DOHH2 (cell line): ENCODE measurements around the gene TLE3.

ENCODE experiments used
- H3F3A ChIP-seq: fragments of 200-600 bp; sonication (generic), shearing (Covaris generic); 2 replicates; pipeline ENCODE4 v1.6.0; 2016; ENCODE audit warnings: antibody characterized with exemption, mild to moderate bottlenecking; ENCODE audit not compliant: control insufficient read depth, insufficient read depth
- H3K27ac ChIP-seq: fragments of 200-600 bp; sonication (generic); 2 replicates; pipeline ENCODE4 v1.5.1; 2014; ENCODE audit warnings: low read depth, mild to moderate bottlenecking, low read length, moderate library complexity
- H3K27me3 ChIP-seq: fragments of 200-600 bp; sonication (generic); 2 replicates; pipeline ENCODE4 v1.6.1; 2014; ENCODE audit warnings: mild to moderate bottlenecking, low read length, mixed read lengths; ENCODE audit not compliant: control insufficient read depth
- H3K36me3 ChIP-seq: fragments of 200-600 bp; sonication (generic); 2 replicates; pipeline ENCODE4 v1.6.1; 2014; ENCODE audit warnings: mild to moderate bottlenecking, low read length, moderate library complexity, mixed read lengths; ENCODE audit not compliant: control insufficient read depth
- H3K4me1 ChIP-seq: fragments of 200-600 bp; sonication (generic); 2 replicates; pipeline ENCODE4 v1.6.1; 2014; ENCODE audit warnings: mild to moderate bottlenecking, low read length, mixed read lengths; ENCODE audit not compliant: control insufficient read depth
- H3K4me2 ChIP-seq: fragments of 200-600 bp; sonication (generic); 2 replicates; pipeline ENCODE4 v1.6.0; 2014; ENCODE audit warnings: mild to moderate bottlenecking, low read length, moderate library complexity
- H3K4me3 ChIP-seq: fragments of 200-600 bp; sonication (generic); 2 replicates; pipeline ENCODE4 v1.5.1; 2014; ENCODE audit warnings: mild to moderate bottlenecking, low read length, mixed read lengths
- H3K79me2 ChIP-seq: fragments of 200-600 bp; sonication (generic); 2 replicates; pipeline ENCODE4 v1.6.1; 2014; ENCODE audit warnings: mild to moderate bottlenecking, low read length, mixed read lengths; ENCODE audit not compliant: control insufficient read depth
- H3K9me2 ChIP-seq: fragments of 200-600 bp; sonication (generic); replicated peaks from 2 replicates; pipeline ENCODE4 v1.6.1; 2014; ENCODE audit warnings: mild to moderate bottlenecking, low read length, mixed read lengths; ENCODE audit not compliant: control insufficient read depth
- H3K9me3 ChIP-seq: fragments of 200-600 bp; sonication (generic); 2 replicates; pipeline ENCODE4 v1.6.1; 2014; ENCODE audit warnings: antibody characterized with exemption, low read length, mixed read lengths; ENCODE audit not compliant: control insufficient read depth, insufficient read depth
- H4K20me1 ChIP-seq: fragments of 200-600 bp; sonication (generic); 2 replicates; pipeline ENCODE4 v1.6.0; 2014; ENCODE audit warnings: low read depth, mild to moderate bottlenecking, antibody characterized with exemption, low read length, moderate library complexity; ENCODE audit not compliant: control insufficient read depth, insufficient read depth
- CTCF ChIP-seq: fragments of 200-600 bp; sonication (generic); IDR thresholded peaks from one replicate; pipeline ENCODE4 v1.5.1; 2014; ENCODE audit warnings: antibody characterized with exemption, mild to moderate bottlenecking, low read depth, low read length; ENCODE audit not compliant: poor library complexity, severe bottlenecking
- EZH2phosphoT487 ChIP-seq: fragments of 200-600 bp; sonication (generic); IDR thresholded peaks from 2 replicates; pipeline ENCODE4 v1.6.1; 2017; ENCODE audit warnings: borderline replicate concordance, mild to moderate bottlenecking, antibody characterized with exemption, low read length, moderate library complexity, mixed read lengths

The TLE3 gene

GRCh38 chr15:70119911-70120508, 22.3 kb upstream of the TLE3 start:
- Histone ChIP-seq H3K36me3 (no peaks in the 10 kb centered on the region), H3K27me3 (peaks cover 36% of the 10 kb centered on the region), H3K4me3 (no peak overlapping the region), H3K27ac (no peak overlapping the region), H3K4me1 (no peaks in the 10 kb centered on the region), H3K79me2 (no peaks in the 10 kb centered on the region), H3K4me2 (no peak overlapping the region), H3F3A (no peaks in the 10 kb centered on the region), H3K9me3 (no peaks in the 10 kb centered on the region), H4K20me1 (no peaks in the 10 kb centered on the region), H3K9me2 (no peaks in the 10 kb centered on the region)
- TF ChIP-seq EZH2phosphoT487 (no peak), CTCF (no peak)

- Histone ChIP-seq H3K4me3 (no peak overlapping the region), H3K9me3 (no peaks in the 10 kb centered on the region), H4K20me1 (no peaks in the 10 kb centered on the region), H3F3A (no peaks in the 10 kb centered on the region), H3K9me2 (no peaks in the 10 kb centered on the region), H3K4me1 (no peaks in the 10 kb centered on the region), H3K79me2 (no peaks in the 10 kb centered on the region), H3K27ac (no peak overlapping the region), H3K27me3 (peaks cover 35% of the 10 kb centered on the region), H3K4me2 (no peak overlapping the region), H3K36me3 (no peaks in the 10 kb centered on the region)
- no peak for TF ChIP-seq CTCF
- no peak for TF ChIP-seq EZH2phosphoT487
Measured at GRCh38 chr15:70118599-70118998, 20.9 kb upstream of the TLE3 start.

GRCh38 chr15:70116317-70116716, 18.6 kb upstream of the TLE3 start:
- Histone ChIP-seq H3K36me3 (no peaks in the 10 kb centered on the region), H3K4me1 (peaks cover 12% of the 10 kb centered on the region; the same call in 1 of the 2 replicates), H3K27me3 (peaks cover 21% of the 10 kb centered on the region), H3K9me2 (no peaks in the 10 kb centered on the region), H3K4me2 (no peak overlapping the region), H3K79me2 (no peaks in the 10 kb centered on the region), H3K4me3 (no peak overlapping the region), H3K9me3 (no peaks in the 10 kb centered on the region), H3F3A (no peaks in the 10 kb centered on the region), H3K27ac (no peak overlapping the region), H4K20me1 (no peaks in the 10 kb centered on the region)
- TF ChIP-seq EZH2phosphoT487 (no peak), CTCF (no peak)

GRCh38 chr15:70114221-70114620, 16.5 kb upstream of the TLE3 start:
- Histone ChIP-seq H3K9me2 (no peaks in the 10 kb centered on the region), H3F3A (no peaks in the 10 kb centered on the region), H3K9me3 (no peaks in the 10 kb centered on the region), H3K27ac (no peak overlapping the region), H3K4me2 (no peak overlapping the region), H4K20me1 (no peaks in the 10 kb centered on the region), H3K27me3 (peaks cover 28% of the 10 kb centered on the region), H3K4me1 (peaks cover 13% of the 10 kb centered on the region; the same call in 1 of the 2 replicates), H3K79me2 (no peaks in the 10 kb centered on the region), H3K4me3 (no peak overlapping the region), H3K36me3 (no peaks in the 10 kb centered on the region)
- TF ChIP-seq EZH2phosphoT487 (no peak), CTCF (no peak)
